Fibroblast of lung (primary cell): ENCODE measurements around the gene CDC6. TPM values are rescaled to one million over a fixed set of nuclear protein-coding genes. Genes with fewer than 3 reads are reported as not detected.
"Not testable (repeated sequence)": the region's sequence is repeated elsewhere in the genome, so short reads cannot be mapped to it uniquely, and the experiment has no call there.

ENCODE experiments used
- DNase-seq, 2 donors: peaks; one replicate each; pipeline versions ENCODE4 v3.0.0 to v3.0.0-alpha.2; 2010; ENCODE audit warnings: low read depth in 2 of 2
- H2AFZ ChIP-seq: 2 replicates; pipeline ENCODE4 v1.5.1; 2012; ENCODE audit warnings: low read length, control low read depth, inconsistent platforms
- H3K27ac ChIP-seq: 2 replicates; pipeline ENCODE4 v1.5.1; 2011; ENCODE audit warnings: low read length, control low read depth; ENCODE audit not compliant: insufficient read depth
- H3K27me3 ChIP-seq: 2 replicates; pipeline ENCODE4 v1.5.1; 2011; ENCODE audit warnings: mild to moderate bottlenecking, low read length; ENCODE audit not compliant: control insufficient read depth, insufficient read depth
- H3K36me3 ChIP-seq: 2 replicates; pipeline ENCODE4 v1.5.1; 2011; ENCODE audit warnings: low read length; ENCODE audit not compliant: control insufficient read depth, insufficient read depth
- H3K4me1 ChIP-seq: 2 replicates; pipeline ENCODE4 v1.5.1; 2011; ENCODE audit warnings: low read length; ENCODE audit not compliant: control insufficient read depth, insufficient read depth; ENCODE audit errors: extremely low read depth
- H3K4me2 ChIP-seq: 2 replicates; pipeline ENCODE4 v1.5.1; 2011; ENCODE audit warnings: low read length, control low read depth; ENCODE audit not compliant: insufficient read depth; ENCODE audit errors: extremely low read depth
- H3K4me3 ChIP-seq, 4 experiments: fragments of 200-600 bp in 1 of 4; sonication (generic) in 1 of 4; replicated peaks in 1 of 4; 2 replicates each; pipeline ENCODE4 v1.5.1; 2011 to 2016; ENCODE audit warnings: low read length in 4 of 4, low read depth in 3 of 4, mild to moderate bottlenecking in 3 of 4, control low read depth in 2 of 4, inconsistent platforms in 1 of 4, mixed read lengths in 1 of 4; ENCODE audit not compliant: insufficient read depth in 1 of 4; ENCODE audit errors: control extremely low read depth in 1 of 4
- H3K79me2 ChIP-seq: 2 replicates; pipeline ENCODE4 v1.5.1; 2012; ENCODE audit warnings: mild to moderate bottlenecking, low read length, inconsistent platforms; ENCODE audit not compliant: control insufficient read depth, insufficient read depth
- H3K9ac ChIP-seq: 2 replicates; pipeline ENCODE4 v1.5.1; 2011; ENCODE audit warnings: mild to moderate bottlenecking, low read length, control low read depth; ENCODE audit not compliant: insufficient read depth
- H3K9me3 ChIP-seq: 2 replicates; pipeline ENCODE4 v1.5.1; 2012; ENCODE audit warnings: low read depth, low read length; ENCODE audit not compliant: control insufficient read depth, insufficient read depth
- H4K20me1 ChIP-seq: 2 replicates; pipeline ENCODE4 v1.5.1; 2011; ENCODE audit warnings: low read length; ENCODE audit not compliant: control insufficient read depth, insufficient read depth; ENCODE audit errors: extremely low read depth
- CTCF ChIP-seq, 2 donors: IDR thresholded peaks in 1 of 2; conservative IDR thresholded peaks in 1 of 2; 1 replicate in 1 of 2; 2 replicates in 1 of 2; pipeline ENCODE4 v1.5.1; 2011 to 2012; ENCODE audit warnings: low read length in 2 of 2, control low read depth in 1 of 2, inconsistent platforms in 1 of 2, low read depth in 1 of 2, mild to moderate bottlenecking in 1 of 2
- EZH2 ChIP-seq: IDR thresholded peaks from 2 replicates; pipeline ENCODE4 v1.5.1; 2012; ENCODE audit warnings: low read length, control low read depth, mild to moderate bottlenecking; ENCODE audit errors: missing control alignments
- polyA plus RNA-seq, 2 donors: library from polyadenylated mRNA; depleted of rRNA in 1 of 2; stranded (reverse) in 1 of 2; unstranded in 1 of 2; fragments of >200 nt; gene quantifications; 2 replicates each; pipeline ENCODE4 v1.2.1, GENCODE V29; 2011 to 2012; ENCODE audit warnings: missing spikeins in 1 of 2
- total RNA-seq: library from RNA; depleted of rRNA; stranded (reverse); fragments of >200 nt; gene quantifications from 2 replicates; pipeline ENCODE4 v1.2.1, GENCODE V29; 2014

The CDC6 gene
- total and polyA plus RNA-seq, 2 donors (not counting 1 experiment from before 2014, with no cell fraction given), result 4.5 to 16.3 TPM

DNA sequence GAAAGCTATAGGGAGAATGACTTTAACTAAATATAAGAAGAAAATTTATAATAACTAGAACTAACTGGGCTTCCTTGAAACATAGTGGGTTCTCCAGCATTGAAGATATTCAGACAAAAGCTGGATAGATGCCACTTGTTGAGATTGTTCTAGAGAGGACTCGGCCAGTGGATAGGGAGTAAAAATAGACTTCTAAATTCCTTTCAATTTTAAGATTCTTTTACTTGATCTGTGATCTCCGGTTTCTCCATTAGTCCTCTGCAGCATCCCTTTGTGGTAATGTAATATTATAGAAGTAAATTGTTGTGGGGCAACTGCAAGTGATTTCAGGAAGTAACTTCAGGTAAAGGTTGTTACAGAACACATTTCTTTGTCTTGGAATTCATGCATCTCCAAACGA lies 11.0 kb downstream of the CDC6 start:
- H3K27me3 ChIP-seq, result no peaks in the 10 kb centered on the region
- peak overlapping the region; percentile 11 for H3K4me2 ChIP-seq
- peaks cover 18% of the 10 kb centered on the region for H3K4me1 ChIP-seq
- H3K9me3 ChIP-seq, result no peaks in the 10 kb centered on the region
- H3K9ac ChIP-seq, result no peak overlapping the region
- H3K79me2 ChIP-seq, result no peaks in the 10 kb centered on the region
- peaks cover 7% of the 10 kb centered on the region for H3K36me3 ChIP-seq
- H2AFZ ChIP-seq, result no peak overlapping the region
- H4K20me1 ChIP-seq, result no peaks in the 10 kb centered on the region
- peak in 1 of 2 donors; percentile 75 for DNase-seq
- TF ChIP-seq EZH2 (no peak), CTCF (conservative IDR thresholded peaks at IDR 0.05 in 1 of 2, IDR thresholded peaks at IDR 0.05 in 1 of 2; ENCODE audit: low read depth in 1 of 2, low read length in 2 of 2) (no peak)
- no peak overlapping the region for H3K4me3 ChIP-seq
- H3K27ac ChIP-seq, result peak overlapping the region; percentile 41

GRCh38 chr17:40299159-40299757 lies 11.6 kb downstream of the CDC6 start:
- not testable (repeated sequence) for H3K4me2 ChIP-seq, H2AFZ ChIP-seq, H3K27ac ChIP-seq, DNase-seq, H4K20me1 ChIP-seq, H3K36me3 ChIP-seq, H3K27me3 ChIP-seq, H3K9ac ChIP-seq, H3K79me2 ChIP-seq, H3K9me3 ChIP-seq, H3K4me3 ChIP-seq
- H3K4me1 ChIP-seq, result peaks cover 23% of the 10 kb centered on the region

- no peak overlapping the region for H3K27ac ChIP-seq
- peaks cover 3% of the 10 kb centered on the region for H3K36me3 ChIP-seq
- no peaks in the 10 kb centered on the region for H3K27me3 ChIP-seq
- H3K4me3 ChIP-seq, result no peak overlapping the region
- H3K4me2 ChIP-seq, result no peak overlapping the region
- H3K4me1 ChIP-seq, result peaks cover 30% of the 10 kb centered on the region
- no peaks in the 10 kb centered on the region for H3K9me3 ChIP-seq
- no peaks in the 10 kb centered on the region for H4K20me1 ChIP-seq
- H3K9ac ChIP-seq, result no peak overlapping the region
- H2AFZ ChIP-seq, result no peak overlapping the region
- DNase-seq, result no peak
- TF ChIP-seq CTCF (conservative IDR thresholded peaks at IDR 0.05 in 1 of 2, IDR thresholded peaks at IDR 0.05 in 1 of 2; ENCODE audit: low read depth in 1 of 2, low read length in 2 of 2) (peak in 1 of 2 donors; percentile 28), EZH2 (no peak)
- no peaks in the 10 kb centered on the region for H3K79me2 ChIP-seq
Measured at GRCh38 chr17:40301315-40301714, 13.6 kb downstream of the CDC6 start.
